Measurements from ENCODE around the gene CLEC5A.

DNA sequence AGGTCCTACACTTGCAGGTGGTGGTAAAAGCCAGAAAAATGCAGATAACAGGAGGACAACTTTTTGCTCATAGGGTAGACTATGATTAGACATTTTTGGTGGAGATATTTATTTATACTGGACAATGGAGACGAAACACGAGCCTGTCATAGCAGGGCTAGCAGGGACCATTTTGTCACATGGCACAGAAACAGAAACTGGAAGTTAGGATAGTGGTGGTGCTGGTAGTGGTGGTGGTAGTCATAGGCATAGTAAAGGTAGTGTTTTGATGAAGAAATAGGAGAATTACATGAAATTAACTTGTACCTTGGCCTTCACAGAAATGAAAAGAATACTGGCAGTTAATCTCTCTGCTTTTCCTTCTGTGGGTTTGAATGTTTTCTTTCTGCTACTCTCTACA is 40.1 kb upstream of the CLEC5A start:
- TF ChIP-seq POLR2AphosphoS5 (IDR thresholded peaks at IDR 0.05) (no peak), POLR2A (IDR thresholded peaks at IDR 0.05) (no peak)
- TF ChIP-seq, protein P1, sequence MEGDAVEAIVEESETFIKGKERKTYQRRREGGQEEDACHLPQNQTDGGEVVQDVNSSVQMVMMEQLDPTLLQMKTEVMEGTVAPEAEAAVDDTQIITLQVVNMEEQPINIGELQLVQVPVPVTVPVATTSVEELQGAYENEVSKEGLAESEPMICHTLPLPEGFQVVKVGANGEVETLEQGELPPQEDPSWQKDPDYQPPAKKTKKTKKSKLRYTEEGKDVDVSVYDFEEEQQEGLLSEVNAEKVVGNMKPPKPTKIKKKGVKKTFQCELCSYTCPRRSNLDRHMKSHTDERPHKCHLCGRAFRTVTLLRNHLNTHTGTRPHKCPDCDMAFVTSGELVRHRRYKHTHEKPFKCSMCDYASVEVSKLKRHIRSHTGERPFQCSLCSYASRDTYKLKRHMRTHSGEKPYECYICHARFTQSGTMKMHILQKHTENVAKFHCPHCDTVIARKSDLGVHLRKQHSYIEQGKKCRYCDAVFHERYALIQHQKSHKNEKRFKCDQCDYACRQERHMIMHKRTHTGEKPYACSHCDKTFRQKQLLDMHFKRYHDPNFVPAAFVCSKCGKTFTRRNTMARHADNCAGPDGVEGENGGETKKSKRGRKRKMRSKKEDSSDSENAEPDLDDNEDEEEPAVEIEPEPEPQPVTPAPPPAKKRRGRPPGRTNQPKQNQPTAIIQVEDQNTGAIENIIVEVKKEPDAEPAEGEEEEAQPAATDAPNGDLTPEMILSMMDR (IDR thresholded peaks at IDR 0.05), result no peak

Measured in upper lobe of left lung (tissue), 4 donors.